H1 (cell line): ENCODE data around the gene HTRA2. TPM values are rescaled to one million over a fixed set of nuclear protein-coding genes. Genes with fewer than 3 reads are reported as not detected.

Experiments used
- CTCF ChIA-PET: fragments of 300-600 bp; sonication (Branson Sonifier 250); formaldehyde crosslinking; loops from one replicate; lab custom pipeline; 2021; ENCODE audit not compliant: partially characterized antibody; lab: Charles Lee
- POLR2A ChIA-PET: fragments of 300-600 bp; sonication (Branson Sonifier 250); formaldehyde crosslinking; loops from one replicate; lab custom pipeline; 2021; ENCODE audit warnings: inconsistent platforms; ENCODE audit not compliant: partially characterized antibody; lab: Charles Lee
- DNase-seq, 2 experiments: peaks; one replicate each; pipeline versions ENCODE4 v3.0.0 to v3.0.0-alpha.2; 2010 to 2022; ENCODE audit warnings: low spot score in 2 of 2, low read depth in 1 of 2, mixed read lengths in 1 of 2
- FAIRE-seq: peaks from 2 replicates; lab custom pipeline; 2011; peaks lifted over from hg19 to GRCh38; lab: Jason Lieb, UNC
- H2AFZ ChIP-seq: 2 replicates; pipeline ENCODE4 v1.8.1; 2012; ENCODE audit warnings: low read length, inconsistent platforms
- H2AK5ac ChIP-seq: 2 replicates; pipeline ENCODE4 v1.6.1; 2013; ENCODE audit warnings: low read depth, low read length
- H2BK120ac ChIP-seq: replicated peaks from 2 replicates; pipeline ENCODE3; 2013; ENCODE audit warnings: low read depth, low read length, inconsistent platforms
- H2BK12ac ChIP-seq: 2 replicates; pipeline ENCODE4 v1.6.1; 2013; ENCODE audit warnings: low read depth, low read length
- H2BK15ac ChIP-seq: 2 replicates; pipeline ENCODE4 v1.6.1; 2013; ENCODE audit warnings: low read length
- H2BK20ac ChIP-seq: 2 replicates; pipeline ENCODE4 v1.6.1; 2013; ENCODE audit warnings: low read length
- H2BK5ac ChIP-seq: 2 replicates; pipeline ENCODE4 v1.6.1; 2013; ENCODE audit warnings: low read depth, low read length
- H3K14ac ChIP-seq: 2 replicates; pipeline ENCODE4 v1.6.1; 2013; ENCODE audit warnings: inconsistent platforms; ENCODE audit not compliant: insufficient read length
- H3K18ac ChIP-seq: 2 replicates; pipeline ENCODE4 v1.6.1; 2013; ENCODE audit warnings: low read length; ENCODE audit errors: extremely low read depth
- H3K23ac ChIP-seq: 2 replicates; pipeline ENCODE4 v1.6.1; 2013; ENCODE audit warnings: inconsistent platforms; ENCODE audit not compliant: insufficient read length
- H3K23me2 ChIP-seq: 2 replicates; pipeline ENCODE4 v1.6.1; 2013; ENCODE audit warnings: low read depth, low read length
- H3K27ac ChIP-seq: 2 replicates; pipeline ENCODE4 v1.6.1; 2011; ENCODE audit warnings: low read depth, low read length, inconsistent platforms
- H3K27me3 ChIP-seq, 4 experiments: replicated peaks in 1 of 4; 1 replicate in 1 of 4; 2 replicates in 3 of 4; pipeline versions ENCODE4 v1.6.1 to v1.8.1; 2011 to 2013; ENCODE audit warnings: low read length in 3 of 4, mild to moderate bottlenecking in 3 of 4, inconsistent platforms in 2 of 4, mixed read lengths in 2 of 4, moderate library complexity in 1 of 4; ENCODE audit not compliant: control insufficient read depth in 3 of 4, insufficient read depth in 3 of 4; ENCODE audit errors: extremely low read depth in 1 of 4
- H3K36me3 ChIP-seq, 4 experiments: 2 replicates each; pipeline versions ENCODE4 v1.6.1 to v1.8.1; 2011 to 2013; ENCODE audit warnings: mild to moderate bottlenecking in 4 of 4, low read length in 3 of 4, moderate library complexity in 2 of 4, control low read depth in 1 of 4, inconsistent platforms in 1 of 4; ENCODE audit not compliant: insufficient read depth in 4 of 4, control insufficient read depth in 2 of 4
- H3K4ac ChIP-seq: replicated peaks from 2 replicates; pipeline ENCODE3; 2013; ENCODE audit warnings: low read length, low read depth, mixed read lengths, inconsistent platforms; ENCODE audit not compliant: insufficient read length
- H3K4me1 ChIP-seq, 4 experiments: replicated peaks in 1 of 4; 1 replicate in 1 of 4; 2 replicates in 3 of 4; pipeline versions ENCODE4 v1.6.1 to v1.8.1; 2011 to 2013; ENCODE audit warnings: low read length in 3 of 4, inconsistent platforms in 2 of 4, mixed read lengths in 1 of 4; ENCODE audit not compliant: insufficient read depth in 4 of 4, control insufficient read depth in 3 of 4
- H3K4me2 ChIP-seq, 2 experiments: 2 replicates each; pipeline versions ENCODE4 v1.6.1 to v1.8.1; 2011 to 2013; ENCODE audit warnings: low read depth in 2 of 2, low read length in 2 of 2, control low read depth in 1 of 2, inconsistent platforms in 1 of 2, mild to moderate bottlenecking in 1 of 2; ENCODE audit not compliant: insufficient read depth in 1 of 2
- H3K4me3 ChIP-seq, 4 experiments: fragments of 200-600, 300-600 bp in 1 of 4; sonication (generic), shearing (Covaris generic), sonication (Bioruptor Twin) in 1 of 4; 2 replicates each; pipeline versions ENCODE4 v1.5.1 to v1.8.1; 2011 to 2016; ENCODE audit warnings: low read length in 4 of 4, low read depth in 3 of 4, control low read depth in 2 of 4, inconsistent platforms in 2 of 4, mild to moderate bottlenecking in 2 of 4, mixed read lengths in 1 of 4, moderate library complexity in 1 of 4; ENCODE audit not compliant: insufficient read depth in 2 of 4; ENCODE audit errors: extremely low read depth in 1 of 4
- H3K56ac ChIP-seq: replicated peaks from 2 replicates; pipeline ENCODE3; 2013; ENCODE audit warnings: low read depth, mild to moderate bottlenecking, mixed read lengths, low read length, inconsistent platforms; ENCODE audit not compliant: insufficient read length
- H3K79me1 ChIP-seq: 2 replicates; pipeline ENCODE4 v1.6.1; 2013; ENCODE audit warnings: low read depth, low read length, control low read depth
- H3K79me2 ChIP-seq, 2 experiments: 2 replicates each; pipeline versions ENCODE4 v1.6.1 to v1.8.1; 2012 to 2013; ENCODE audit warnings: low read length in 2 of 2, mild to moderate bottlenecking in 2 of 2, inconsistent platforms in 1 of 2; ENCODE audit not compliant: insufficient read depth in 2 of 2, control insufficient read depth in 1 of 2
- H3K9ac ChIP-seq, 4 experiments: replicated peaks in 1 of 4; 1 replicate in 1 of 4; 2 replicates in 3 of 4; pipeline versions ENCODE4 v1.6.1 to v1.8.1; 2011 to 2013; ENCODE audit warnings: low read depth in 3 of 4, low read length in 3 of 4, control low read depth in 2 of 4, mild to moderate bottlenecking in 2 of 4, moderate library complexity in 2 of 4, inconsistent platforms in 1 of 4; ENCODE audit errors: extremely low read depth in 1 of 4
- H3K9me3 ChIP-seq, 2 experiments: 2 replicates each; pipeline versions ENCODE4 v1.6.1 to v1.8.1; 2012 to 2013; ENCODE audit warnings: mild to moderate bottlenecking in 2 of 2, moderate library complexity in 2 of 2, control low read depth in 1 of 2, inconsistent platforms in 1 of 2, low read depth in 1 of 2, low read length in 1 of 2, mixed read lengths in 1 of 2; ENCODE audit not compliant: insufficient read depth in 2 of 2
- H4K20me1 ChIP-seq, 2 experiments: replicated peaks in 1 of 2; 2 replicates each; pipeline versions ENCODE3 to v1.8.1; 2011 to 2013; ENCODE audit warnings: inconsistent platforms in 2 of 2, low read length in 2 of 2, mild to moderate bottlenecking in 1 of 2; ENCODE audit not compliant: insufficient read depth in 2 of 2, control insufficient read depth in 1 of 2
- H4K5ac ChIP-seq: 2 replicates; pipeline ENCODE4 v1.6.1; 2013; ENCODE audit warnings: low read length, low read depth, mixed read lengths, inconsistent platforms; ENCODE audit not compliant: insufficient read length
- H4K8ac ChIP-seq: 2 replicates; pipeline ENCODE4 v1.8.0; 2013; ENCODE audit warnings: mild to moderate bottlenecking, moderate library complexity, low read length, inconsistent platforms; ENCODE audit not compliant: insufficient read depth; ENCODE audit errors: extremely low read depth
- H4K91ac ChIP-seq: replicated peaks from 2 replicates; pipeline ENCODE3; 2013; ENCODE audit warnings: low read length, mixed read lengths, inconsistent platforms; ENCODE audit not compliant: insufficient read length
- KDM4A ChIP-seq: IDR thresholded peaks from one replicate; pipeline ENCODE4 v1.7.1; 2012; ENCODE audit warnings: low read depth, mild to moderate bottlenecking, moderate library complexity, low read length, inconsistent platforms; ENCODE audit not compliant: severe bottlenecking
- NRF1 ChIP-seq: IDR thresholded peaks from 2 replicates; pipeline ENCODE4 v1.6.1; 2011; ENCODE audit warnings: mild to moderate bottlenecking, low read depth, low read length, improper control_type of control experiment
- POLR2AphosphoS5 ChIP-seq: IDR thresholded peaks from 2 replicates; pipeline ENCODE4 v1.6.1; 2011; ENCODE audit warnings: low read depth, low read length
- RNF2 ChIP-seq: fragments of 200-900, 300-1000 bp; sonication (generic); IDR thresholded peaks from 2 replicates; pipeline ENCODE4 v1.7.1; 2016; ENCODE audit warnings: borderline replicate concordance, low read depth, mild to moderate bottlenecking, antibody characterized with exemption, low read length; ENCODE audit not compliant: poor library complexity, severe bottlenecking; ENCODE audit errors: missing control alignments
- SIN3A ChIP-seq, 2 experiments: IDR thresholded peaks in 1 of 2; conservative IDR thresholded peaks in 1 of 2; 2 replicates each; pipeline ENCODE4 v1.6.1; 2011 to 2012; ENCODE audit warnings: low read length in 2 of 2, improper control_type of control experiment in 1 of 2, low read depth in 1 of 2, mild to moderate bottlenecking in 1 of 2
- WGBS, 2 experiments: shearing (Covaris generic) in 1 of 2; methylation state at CpG; one replicate each; pipeline versions ENCODE4 v1.1.6 to v1.1.7; 2013 to 2015; ENCODE audit warnings: low lambda C conversion rate in 2 of 2, mixed read lengths in 2 of 2, inconsistent platforms in 1 of 2, low coverage in 1 of 2, missing lambda C conversion rate in 1 of 2; ENCODE audit not compliant: insufficient replicate concordance in 2 of 2, insufficient coverage in 1 of 2, insufficient read length in 1 of 2; ENCODE audit errors: extremely low coverage in 1 of 2, missing lambda C conversion rate in 1 of 2; 5-methylcytosine and 5-hydroxymethylcytosine counted together
- polyA plus RNA-seq, 7 experiments: library from polyadenylated mRNA; depleted of rRNA in 3 of 7; stranded (reverse) in 5 of 7; unstranded in 2 of 7; fragments of >200 nt in 5 of 7; fragments of 200-250 nt in 2 of 7; gene quantifications; 1 replicate in 5 of 7; 2 replicates in 1 of 7; 4 replicates in 1 of 7; pipeline versions ENCODE4 v1.2.1 to v1.2.3, GENCODE V29; 2011 to 2013; ENCODE audit warnings: missing spikeins in 2 of 7, mixed read lengths in 2 of 7
- total RNA-seq: library from RNA; stranded (reverse); fragmentation: NEBNext Ultra II Directional; extraction: Animal tissue kit (Norgen Biotek cat#: 25700); gene quantifications from 2 replicates; pipeline ENCODE4 v1.2.1, GENCODE V29; 2021

Gene HTRA2
- total and polyA plus RNA-seq, 2 of the 8 experiments (the other 6 are each of a cell fraction or from before 2014, with no cell fraction given): 21.6 to 37.6 TPM

GRCh38 chr2:74481961-74482800 is 47.6 kb upstream of the HTRA2 start:
- FAIRE-seq (no peak), DNase-seq (peak in 1 of 2 experiments; percentile 84)
- peak overlapping the region; percentile 98 to 100 for H3K4me2 ChIP-seq
- H3K4me3 ChIP-seq: peak overlapping the region; percentile 69 to 99 (median 93)
- H4K20me1 ChIP-seq: peaks cover 4 to 9% of the 10 kb centered on the region in 2 experiments
- peak overlapping the region; percentile 92 for H3K27ac ChIP-seq
- H2AK5ac ChIP-seq: no peak overlapping the region
- H3K4me1 ChIP-seq: peaks cover 0 to 10% (median 4%) of the 10 kb centered on the region in 4 experiments; a peak in 4 of 7 replicates
- H4K91ac ChIP-seq: peak overlapping the region; percentile 54
- H3K4ac ChIP-seq: peak overlapping the region; percentile 85
- WGBS, 2 experiments: 3% methylated on average over 77 of the region's 80 CpGs; no CpG with 5 or more reads in 1 of the 2 experiments
- no peaks in the 10 kb centered on the region for H3K9me3 ChIP-seq
- H3K79me1 ChIP-seq: no peaks in the 10 kb centered on the region; the same call in 1 of the 2 replicates
- H3K14ac ChIP-seq: no peak overlapping the region
- peak overlapping the region; percentile 91 for H3K18ac ChIP-seq
- H3K23ac ChIP-seq: no peak overlapping the region
- H3K27me3 ChIP-seq: no peaks in the 10 kb centered on the region; a peak in 1 of 7 replicates
- no peak overlapping the region for H2BK20ac ChIP-seq
- H2AFZ ChIP-seq: peak overlapping the region; percentile 89; the same call in 1 of the 2 replicates
- peak overlapping the region; percentile 96; the same call in 1 of the 2 replicates for H4K8ac ChIP-seq
- no peak overlapping the region for H2BK15ac ChIP-seq
- peak overlapping the region; percentile 97 for H2BK5ac ChIP-seq
- H3K79me2 ChIP-seq: peaks cover 0 to 9% of the 10 kb centered on the region in 2 experiments; a peak in 1 of 4 replicates
- CTCF ChIA-PET: interaction anchor here (0.8 to 8.0 kb wide), 25 partner anchors 9 to 109 kb away, joined by 3 to 73 read pairs (median 6); partner anchors contain the start of genes AUP1, HTRA2, INO80B and LBX2
- POLR2A ChIA-PET: interaction anchor here (0.8 to 7.3 kb wide), 23 partner anchors 9 to 106 kb away, joined by 3 to 85 read pairs (median 6); partner anchors contain the start of genes AUP1, C2orf81, DQX1 and HTRA2
- H2BK120ac ChIP-seq: no peak overlapping the region
- H3K23me2 ChIP-seq: peaks cover 9% of the 10 kb centered on the region; the same call in 1 of the 2 replicates
- H3K56ac ChIP-seq: no peak overlapping the region
- peak overlapping the region; percentile 85 for H4K5ac ChIP-seq
- peaks cover 0 to 6% (median 2%) of the 10 kb centered on the region in 4 experiments; a peak in 5 of 8 replicates for H3K36me3 ChIP-seq
- H2BK12ac ChIP-seq: no peak overlapping the region
- H3K9ac ChIP-seq: peak overlapping the region; percentile 41 to 87 (median 63)
- TF ChIP-seq SIN3A (conservative IDR thresholded peaks at IDR 0.05 in 1 of 2, IDR thresholded peaks at IDR 0.05 in 1 of 2; ENCODE audit: low read depth in 1 of 2, low read length in 2 of 2): peak; percentile 11 to 30; a peak in 1 of 4 replicates
- TF ChIP-seq POLR2AphosphoS5: no peak
- TF ChIP-seq KDM4A: peak; percentile 88
- TF ChIP-seq NRF1: no peak
- TF ChIP-seq RNF2: no peak
